Measurements from ENCODE around the gene LGR6.

- TF ChIP-seq, protein P1, sequence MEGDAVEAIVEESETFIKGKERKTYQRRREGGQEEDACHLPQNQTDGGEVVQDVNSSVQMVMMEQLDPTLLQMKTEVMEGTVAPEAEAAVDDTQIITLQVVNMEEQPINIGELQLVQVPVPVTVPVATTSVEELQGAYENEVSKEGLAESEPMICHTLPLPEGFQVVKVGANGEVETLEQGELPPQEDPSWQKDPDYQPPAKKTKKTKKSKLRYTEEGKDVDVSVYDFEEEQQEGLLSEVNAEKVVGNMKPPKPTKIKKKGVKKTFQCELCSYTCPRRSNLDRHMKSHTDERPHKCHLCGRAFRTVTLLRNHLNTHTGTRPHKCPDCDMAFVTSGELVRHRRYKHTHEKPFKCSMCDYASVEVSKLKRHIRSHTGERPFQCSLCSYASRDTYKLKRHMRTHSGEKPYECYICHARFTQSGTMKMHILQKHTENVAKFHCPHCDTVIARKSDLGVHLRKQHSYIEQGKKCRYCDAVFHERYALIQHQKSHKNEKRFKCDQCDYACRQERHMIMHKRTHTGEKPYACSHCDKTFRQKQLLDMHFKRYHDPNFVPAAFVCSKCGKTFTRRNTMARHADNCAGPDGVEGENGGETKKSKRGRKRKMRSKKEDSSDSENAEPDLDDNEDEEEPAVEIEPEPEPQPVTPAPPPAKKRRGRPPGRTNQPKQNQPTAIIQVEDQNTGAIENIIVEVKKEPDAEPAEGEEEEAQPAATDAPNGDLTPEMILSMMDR (IDR thresholded peaks at IDR 0.05; ENCODE audit: poor library complexity), result no peak
- TF ChIP-seq EZH2 (IDR thresholded peaks at IDR 0.05; ENCODE audit: borderline replicate concordance), result no peak
- no peak for TF ChIP-seq EZH2phosphoT487 (IDR thresholded peaks at IDR 0.05; ENCODE audit: low read depth, severe bottlenecking, unreplicated experiment)
Measured at GRCh38 chr1:202281316-202282024, 87.9 kb downstream of the LGR6 start.

Data from hepatocyte (in vitro differentiated cells).